ENCODE results near the gene BARX2. TPM values are rescaled to one million over a fixed set of nuclear protein-coding genes. Genes with fewer than 3 reads are reported as not detected.

BARX2 gene
- total RNA-seq, 3 donors from 2014 or later (not counting 1 experiment from before 2014, with no cell fraction given) = not detected

DNA sequence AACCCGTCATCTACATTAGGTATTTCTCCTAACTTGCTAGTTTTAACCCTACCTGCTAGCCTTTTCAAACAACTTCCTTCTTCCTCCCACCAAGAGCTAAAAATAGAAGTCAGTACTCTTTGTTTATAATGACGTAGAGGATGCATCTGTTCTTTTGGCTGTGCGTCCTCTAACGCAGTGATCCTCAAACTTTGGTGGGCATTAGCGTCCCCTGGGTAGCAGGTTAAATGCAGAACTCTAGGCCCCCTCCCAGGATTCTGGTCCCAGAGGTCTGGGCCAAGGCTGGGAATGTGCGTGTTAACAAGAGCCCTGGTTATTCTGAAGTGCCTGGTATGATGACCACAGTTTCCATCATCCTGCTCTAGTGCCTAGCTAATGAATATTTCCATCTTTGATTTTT is 67.6 kb downstream of the BARX2 start:
- Mint-ChIP-seq H3K27ac (no peak overlapping the region), H3K27me3 (ENCODE audit: low read depth in 2 of 2) (no peaks in the 10 kb centered on the region), H3K9me3 (no peaks in the 10 kb centered on the region), H3K36me3 (no peaks in the 10 kb centered on the region), H3K4me3 (no peak overlapping the region), H3K4me1 (no peaks in the 10 kb centered on the region)
- no peak for TF ChIP-seq CTCF (IDR thresholded peaks at IDR 0.05)
- 8% methylated on average over 6 of the region's 6 CpGs for WGBS (ENCODE audit: insufficient coverage)
- Histone ChIP-seq H3K36me3 (ENCODE audit: control insufficient read depth, insufficient read depth, low read length) (no peaks in the 10 kb centered on the region), H3K27ac (ENCODE audit: low read length) (no peak overlapping the region), H3K4me3 (ENCODE audit: low read length) (no peak overlapping the region), H3K27me3 (ENCODE audit: control insufficient read depth, insufficient read depth, low read length) (no peaks in the 10 kb centered on the region), H3K9me3 (ENCODE audit: control insufficient read depth, insufficient read depth, low read length) (no peaks in the 10 kb centered on the region), H3K4me1 (ENCODE audit: control insufficient read depth, insufficient read depth, low read length) (no peaks in the 10 kb centered on the region)
- no peak for ATAC-seq
- no peak for DNase-seq
- intact Hi-C loops (cut with micrococcal nuclease) = no loop called here

- no peaks in the 10 kb centered on the region for H3K4me1 Mint-ChIP-seq
- Histone ChIP-seq H3K27me3 (ENCODE audit: control insufficient read depth, insufficient read depth, low read length) (no peaks in the 10 kb centered on the region), H3K36me3 (ENCODE audit: control insufficient read depth, insufficient read depth, low read length) (no peaks in the 10 kb centered on the region), H3K9me3 (ENCODE audit: control insufficient read depth, insufficient read depth, low read length) (no peaks in the 10 kb centered on the region), H3K4me3 (ENCODE audit: low read length) (no peak overlapping the region), H3K27ac (ENCODE audit: low read length) (no peak overlapping the region), H3K4me1 (ENCODE audit: control insufficient read depth, insufficient read depth, low read length) (no peaks in the 10 kb centered on the region)
- DNase-seq (no peak), ATAC-seq (no peak)
- H3K4me3 Mint-ChIP-seq = no peak overlapping the region
- no peak for TF ChIP-seq CTCF (IDR thresholded peaks at IDR 0.05)
- H3K27ac Mint-ChIP-seq = no peak overlapping the region
- WGBS (ENCODE audit: insufficient coverage) = 90% methylated on average over 5 of the region's 5 CpGs
- intact Hi-C loops (cut with micrococcal nuclease) = no loop called here
- H3K9me3 Mint-ChIP-seq = no peaks in the 10 kb centered on the region
- H3K36me3 Mint-ChIP-seq = no peaks in the 10 kb centered on the region
- H3K27me3 Mint-ChIP-seq (ENCODE audit: low read depth in 2 of 2) = no peaks in the 10 kb centered on the region
Measured at GRCh38 chr11:129444274-129444673, 68.6 kb downstream of the BARX2 start.

DNA sequence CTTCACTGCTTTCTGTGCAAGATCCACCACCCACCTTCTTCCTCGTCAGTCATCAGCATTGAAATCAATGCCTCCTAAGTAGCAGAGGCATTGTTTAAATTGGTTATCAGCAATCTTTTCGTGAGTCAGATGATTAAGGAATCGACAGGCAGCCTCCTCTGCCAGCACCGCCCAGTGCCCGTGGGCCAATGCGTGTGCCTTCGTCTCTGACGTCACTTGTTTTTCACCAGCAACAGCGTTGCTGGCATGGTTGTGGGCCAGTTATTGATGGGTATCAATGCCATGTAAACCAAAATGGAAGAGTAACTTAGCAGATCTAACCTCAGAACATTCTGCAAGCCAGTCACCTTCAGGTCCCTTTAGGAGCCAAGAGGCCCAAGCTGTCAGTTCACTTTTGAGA is 69.6 kb downstream of the BARX2 start:
- Mint-ChIP-seq H3K36me3 (no peaks in the 10 kb centered on the region), H3K9me3 (no peaks in the 10 kb centered on the region), H3K4me1 (no peaks in the 10 kb centered on the region), H3K27me3 (ENCODE audit: low read depth in 2 of 2) (no peaks in the 10 kb centered on the region), H3K4me3 (no peak overlapping the region), H3K27ac (no peak overlapping the region)
- no peaks in the 10 kb centered on the region for H3K36me3 ChIP-seq (ENCODE audit: control insufficient read depth, insufficient read depth, low read length)
- H3K4me3 ChIP-seq (ENCODE audit: low read length) = no peak overlapping the region
- intact Hi-C loops (cut with micrococcal nuclease) = no loop called here
- no peaks in the 10 kb centered on the region for H3K4me1 ChIP-seq (ENCODE audit: control insufficient read depth, insufficient read depth, low read length)
- H3K27me3 ChIP-seq (ENCODE audit: control insufficient read depth, insufficient read depth, low read length) = no peaks in the 10 kb centered on the region
- ATAC-seq (no peak), DNase-seq (no peak)
- no peak overlapping the region for H3K27ac ChIP-seq (ENCODE audit: low read length)
- no peak for TF ChIP-seq CTCF (IDR thresholded peaks at IDR 0.05)
- WGBS (ENCODE audit: insufficient coverage) = 91% methylated on average over 9 of the region's 9 CpGs
- H3K9me3 ChIP-seq (ENCODE audit: control insufficient read depth, insufficient read depth, low read length) = no peaks in the 10 kb centered on the region

DNA sequence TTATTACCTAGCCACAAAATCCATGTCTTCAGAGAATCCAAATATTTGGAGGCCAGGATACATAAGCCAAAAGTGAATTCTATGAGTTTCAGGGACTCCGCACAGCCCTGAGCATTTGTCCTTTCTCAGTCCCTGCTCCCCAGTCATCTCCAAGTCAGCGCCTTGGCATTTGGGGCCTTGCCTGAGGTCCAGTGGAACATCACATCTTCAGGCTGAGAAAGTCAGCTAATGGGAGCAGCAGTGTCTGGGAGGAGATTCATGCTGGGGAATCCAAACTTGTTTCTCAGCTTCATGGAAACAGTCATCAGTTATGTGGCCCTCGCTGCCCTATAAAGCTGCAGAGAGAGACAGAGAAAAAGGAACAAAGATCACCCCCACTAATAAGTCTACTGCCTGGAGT is 70.9 kb downstream of the BARX2 start:
- no peaks in the 10 kb centered on the region for H3K27me3 ChIP-seq (ENCODE audit: control insufficient read depth, insufficient read depth, low read length)
- H3K4me3 ChIP-seq (ENCODE audit: low read length) = no peak overlapping the region
- intact Hi-C loops (cut with micrococcal nuclease) = no loop called here
- DNase-seq (no peak), ATAC-seq (no peak)
- no peak overlapping the region for H3K27ac Mint-ChIP-seq
- H3K27me3 Mint-ChIP-seq (ENCODE audit: low read depth in 2 of 2) = peaks cover 6% of the 10 kb centered on the region in 2 donors
- no peaks in the 10 kb centered on the region for H3K36me3 Mint-ChIP-seq
- H3K4me1 Mint-ChIP-seq = no peaks in the 10 kb centered on the region
- WGBS (ENCODE audit: insufficient coverage) = 79% methylated on average over 2 of the region's 3 CpGs
- TF ChIP-seq CTCF (IDR thresholded peaks at IDR 0.05) = no peak
- no peaks in the 10 kb centered on the region for H3K9me3 ChIP-seq (ENCODE audit: control insufficient read depth, insufficient read depth, low read length)
- H3K4me3 Mint-ChIP-seq = no peak overlapping the region
- H3K27ac ChIP-seq (ENCODE audit: low read length) = no peak overlapping the region
- H3K9me3 Mint-ChIP-seq = peaks cover 0 to 3% of the 10 kb centered on the region in 2 donors
- H3K4me1 ChIP-seq (ENCODE audit: control insufficient read depth, insufficient read depth, low read length) = no peaks in the 10 kb centered on the region
- no peaks in the 10 kb centered on the region for H3K36me3 ChIP-seq (ENCODE audit: control insufficient read depth, insufficient read depth, low read length)

Measured in natural killer cell (primary cell).